GM18526 (cell line): ENCODE results near the gene TMC7.

Experiments used
- POLR2A ChIP-seq: IDR thresholded peaks from 3 replicates; pipeline ENCODE4 v1.6.1; 2011; ENCODE audit not compliant: insufficient read length; ENCODE audit errors: extremely low read depth

Gene TMC7

DNA sequence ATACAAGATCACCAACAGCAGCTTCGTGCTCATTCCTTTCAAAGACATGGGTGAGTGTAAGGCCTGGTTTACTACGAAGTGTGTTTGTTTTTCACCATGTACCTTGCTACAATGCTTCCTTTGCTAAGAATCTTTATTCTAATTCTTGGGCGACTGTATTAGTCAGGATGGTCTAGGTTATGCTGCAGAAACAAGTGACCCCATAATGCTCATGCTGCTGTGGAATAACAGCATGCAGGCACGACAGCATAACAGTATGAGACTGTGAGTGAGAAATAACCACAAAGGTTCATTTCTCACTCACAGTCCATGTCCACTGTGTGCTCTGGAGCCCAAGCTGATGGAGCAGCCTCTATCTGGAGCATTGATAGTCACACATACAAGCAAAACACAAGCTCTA, 38.0 kb downstream of the TMC7 start:
- TF ChIP-seq POLR2A, result no peak

DNA sequence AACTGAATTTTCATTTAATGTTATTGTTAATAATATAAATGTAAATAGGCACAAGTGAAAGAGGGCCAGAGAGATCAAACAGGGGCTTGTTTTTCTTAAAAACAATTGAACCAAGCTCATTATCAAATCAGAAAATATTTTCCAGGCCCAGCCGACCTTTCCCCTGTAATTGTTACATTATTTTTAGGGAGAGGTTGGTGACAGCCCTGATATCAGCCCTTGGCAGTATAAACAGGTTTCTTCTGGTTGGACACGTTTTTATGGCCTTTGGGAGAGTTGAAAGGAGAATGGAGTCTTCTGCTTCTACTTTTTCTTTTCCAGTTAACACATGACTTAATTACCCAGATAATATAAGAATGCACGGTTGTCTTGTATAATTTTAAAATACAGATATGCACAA, 43.7 kb downstream of the TMC7 start:
- TF ChIP-seq POLR2A, result no peak

DNA sequence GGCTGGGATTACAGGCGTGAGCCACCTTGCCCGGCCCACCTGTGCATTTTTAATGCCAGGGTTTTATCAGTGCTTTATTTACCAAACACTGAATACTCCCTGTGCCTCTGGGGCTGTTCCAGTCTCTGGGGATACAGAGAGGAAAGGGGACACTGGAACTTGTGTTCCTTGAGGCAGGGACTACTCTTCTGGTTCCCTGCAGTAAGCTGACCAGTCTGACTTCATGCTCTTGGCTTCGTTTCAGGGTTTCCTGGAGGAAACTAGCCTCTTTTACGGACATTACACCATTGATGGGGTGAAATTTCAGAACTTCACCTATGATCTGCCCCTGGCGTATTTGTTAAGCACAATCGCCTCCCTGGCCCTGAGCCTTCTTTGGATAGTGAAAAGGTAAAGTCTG, 46.2 kb downstream of the TMC7 start:
- no peak for TF ChIP-seq POLR2A

DNA sequence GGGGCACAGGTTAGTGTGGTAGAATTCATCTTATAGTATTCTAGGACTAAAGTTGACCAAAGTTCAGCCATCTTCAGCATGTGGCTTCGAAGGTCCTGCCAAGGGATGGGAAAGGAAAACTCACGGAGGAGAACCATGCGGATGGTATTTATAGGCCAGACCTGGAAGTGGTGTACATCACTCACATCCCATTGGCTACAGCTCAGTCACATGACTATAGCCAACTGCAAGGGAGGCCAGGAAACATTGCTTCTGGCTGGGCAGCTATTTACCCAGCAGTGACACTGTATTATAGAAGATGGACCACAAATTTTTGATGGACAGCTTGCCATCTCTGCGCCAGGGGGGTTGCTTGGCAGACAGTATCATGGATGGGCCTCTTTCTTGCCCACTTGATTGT, 48.0 kb downstream of the TMC7 start:
- TF ChIP-seq POLR2A, result no peak

GRCh38 chr16:19033761-19034160, 50.0 kb downstream of the TMC7 start:
- TF ChIP-seq POLR2A, result no peak

DNA sequence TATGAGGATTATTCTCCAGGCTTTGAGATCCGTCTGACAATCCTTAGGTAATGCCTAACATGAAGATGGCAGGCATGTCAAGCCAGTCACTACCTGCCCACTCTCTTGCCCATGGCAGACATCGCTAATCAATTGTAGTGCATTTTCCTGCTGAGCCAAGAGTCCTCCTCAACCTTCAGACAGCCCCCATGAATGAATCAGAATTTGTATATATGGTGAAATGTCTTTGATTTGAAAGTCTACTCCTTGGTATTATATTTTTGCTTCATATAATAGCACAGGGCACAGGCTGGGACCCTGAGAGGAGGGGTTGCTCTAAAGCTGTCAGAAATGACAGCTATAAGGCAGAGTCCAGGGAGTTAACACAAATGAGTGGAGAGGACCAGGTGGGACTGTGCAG, 56.7 kb downstream of the TMC7 start:
- TF ChIP-seq POLR2A, result no peak

DNA sequence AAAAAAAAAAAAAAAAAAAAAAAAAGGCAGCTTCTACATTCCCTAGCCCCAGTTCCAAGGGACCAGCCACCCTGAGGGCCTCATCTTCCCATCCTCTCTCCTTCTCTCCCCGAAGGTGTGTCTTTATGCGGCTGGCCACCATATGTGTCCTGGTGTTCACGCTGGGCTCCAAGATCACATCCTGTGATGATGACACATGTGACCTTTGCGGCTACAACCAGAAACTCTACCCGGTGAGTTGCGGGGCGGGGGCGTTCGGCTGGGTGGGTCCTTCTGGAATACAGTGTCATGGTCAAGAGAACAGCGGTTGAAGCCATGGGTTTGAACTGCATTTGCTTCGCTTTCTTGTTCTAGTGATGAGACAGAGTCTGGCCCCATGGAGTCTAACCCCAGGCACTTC, 61.0 kb downstream of the TMC7 start:
- TF ChIP-seq POLR2A, result no peak

DNA sequence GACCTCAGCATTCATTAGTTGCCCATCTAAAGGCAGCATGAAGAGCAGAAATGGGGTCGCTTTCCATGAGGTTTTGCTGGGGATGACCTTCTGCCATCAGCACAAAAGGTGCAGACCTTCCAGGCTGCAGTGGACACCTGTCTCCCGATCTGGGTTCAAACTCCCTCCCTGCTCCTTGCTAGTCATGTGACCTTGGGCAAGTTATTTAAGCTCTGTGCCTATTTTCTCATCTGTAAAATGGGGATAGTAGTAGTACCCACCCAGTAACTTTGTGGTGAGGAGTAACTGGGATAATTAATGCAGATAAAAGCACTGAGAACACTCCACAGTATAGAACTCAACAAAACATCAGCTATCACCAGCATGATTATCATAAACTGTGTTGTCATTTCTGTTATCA, 62.3 kb downstream of the TMC7 start:
- TF ChIP-seq POLR2A, result no peak

DNA sequence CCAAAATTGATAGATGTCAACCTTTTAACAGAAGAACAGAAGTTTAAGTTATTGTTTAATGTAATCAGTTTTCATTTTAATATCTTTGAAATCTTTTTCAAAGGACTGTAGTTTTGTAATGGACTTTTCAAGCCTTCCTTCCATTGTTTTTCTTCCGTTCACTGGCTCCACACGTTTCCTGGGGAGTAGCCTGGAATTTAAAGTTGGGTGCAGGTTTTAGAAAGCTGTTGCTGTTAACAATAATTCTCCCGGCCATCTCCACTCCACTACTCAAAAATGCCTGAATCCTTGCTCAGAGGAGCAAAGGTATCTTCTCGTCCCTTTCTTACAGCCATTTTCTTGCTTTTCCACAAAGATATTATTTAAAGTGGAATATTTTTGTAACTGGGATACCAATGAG, 79.0 kb downstream of the TMC7 start:
- no peak for TF ChIP-seq POLR2A

- TF ChIP-seq POLR2A, result no peak
Observed at GRCh38 chr16:19066988-19067348, 83.2 kb downstream of the TMC7 start.

DNA sequence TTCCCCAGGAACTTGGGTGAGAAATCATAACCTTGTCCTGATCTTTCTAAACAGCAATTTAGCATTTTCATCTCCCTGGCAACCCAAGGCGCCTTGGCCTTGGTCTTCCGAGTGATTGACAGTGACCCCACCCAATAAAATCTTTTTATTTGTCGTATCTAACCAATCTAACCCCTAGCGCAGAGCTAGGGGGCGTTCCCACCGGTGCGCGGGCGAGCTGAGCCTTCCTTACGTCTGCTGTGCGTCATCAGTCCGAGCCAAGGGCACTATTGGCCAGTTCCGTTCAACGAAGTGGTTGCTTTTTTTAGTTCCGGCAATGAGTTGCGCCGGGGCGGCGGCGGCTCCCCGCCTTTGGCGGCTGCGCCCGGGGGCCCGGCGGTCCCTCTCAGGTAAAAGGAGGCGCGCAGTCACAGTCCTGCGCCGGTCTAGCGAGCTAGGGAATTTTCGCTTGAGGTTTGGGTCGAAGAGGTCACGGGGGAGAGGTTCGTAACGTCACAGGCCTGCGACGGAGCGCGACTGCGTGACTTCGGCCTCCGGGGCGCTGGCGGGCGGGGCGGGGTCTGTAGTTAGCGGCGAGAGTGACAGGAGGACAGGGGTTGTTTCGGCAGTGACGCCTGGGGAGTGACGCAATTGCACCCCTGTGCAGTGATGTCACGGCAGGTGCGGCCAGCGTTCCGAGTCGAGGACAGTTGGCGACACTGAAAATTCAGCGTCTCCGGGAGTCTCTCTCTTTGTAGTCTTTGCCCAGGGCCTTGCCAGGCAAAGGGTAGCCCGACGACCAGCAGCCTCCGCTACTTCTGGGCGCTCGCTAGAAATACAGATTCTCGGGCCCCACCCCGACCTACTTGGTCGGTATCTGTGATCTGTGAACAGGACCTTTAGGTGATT, 83.9 kb downstream of the TMC7 start, which contains the start of gene COQ7:
TSS of gene COQ7 (plus strand) at position 266 of the 888 bp plus-strand sequence. CDS start at position 317, 51 bp downstream.
- TF ChIP-seq POLR2A, result peak; percentile 45

DNA sequence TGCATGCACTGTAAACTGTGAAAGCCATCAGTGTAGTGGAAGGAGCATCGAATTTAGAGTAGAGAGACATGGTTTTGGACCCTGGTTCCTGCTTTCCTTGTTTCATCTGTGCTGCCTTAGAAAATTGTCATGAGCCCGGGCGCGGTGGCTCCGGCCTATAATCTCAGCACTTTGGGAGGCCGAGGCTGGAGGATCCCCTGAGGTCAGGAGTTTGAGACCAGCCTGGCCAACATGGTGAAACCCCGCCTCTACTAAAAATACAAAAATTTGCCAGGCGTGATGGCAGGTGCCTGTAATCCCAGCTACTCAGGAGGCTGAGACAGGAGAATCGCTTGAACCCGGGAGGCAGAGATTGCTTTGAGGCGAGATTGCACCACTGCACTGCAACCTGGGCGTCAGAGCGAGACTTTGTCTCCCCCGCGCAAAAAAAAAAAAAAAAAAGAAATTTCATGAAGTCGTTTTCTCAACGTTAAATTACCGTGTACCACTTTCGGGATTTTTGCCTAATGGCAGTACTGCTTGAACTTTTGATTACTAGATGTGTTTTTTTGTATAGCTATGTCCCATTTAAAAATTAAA, 84.6 kb downstream of the TMC7 start:
- TF ChIP-seq POLR2A, result no peak

DNA sequence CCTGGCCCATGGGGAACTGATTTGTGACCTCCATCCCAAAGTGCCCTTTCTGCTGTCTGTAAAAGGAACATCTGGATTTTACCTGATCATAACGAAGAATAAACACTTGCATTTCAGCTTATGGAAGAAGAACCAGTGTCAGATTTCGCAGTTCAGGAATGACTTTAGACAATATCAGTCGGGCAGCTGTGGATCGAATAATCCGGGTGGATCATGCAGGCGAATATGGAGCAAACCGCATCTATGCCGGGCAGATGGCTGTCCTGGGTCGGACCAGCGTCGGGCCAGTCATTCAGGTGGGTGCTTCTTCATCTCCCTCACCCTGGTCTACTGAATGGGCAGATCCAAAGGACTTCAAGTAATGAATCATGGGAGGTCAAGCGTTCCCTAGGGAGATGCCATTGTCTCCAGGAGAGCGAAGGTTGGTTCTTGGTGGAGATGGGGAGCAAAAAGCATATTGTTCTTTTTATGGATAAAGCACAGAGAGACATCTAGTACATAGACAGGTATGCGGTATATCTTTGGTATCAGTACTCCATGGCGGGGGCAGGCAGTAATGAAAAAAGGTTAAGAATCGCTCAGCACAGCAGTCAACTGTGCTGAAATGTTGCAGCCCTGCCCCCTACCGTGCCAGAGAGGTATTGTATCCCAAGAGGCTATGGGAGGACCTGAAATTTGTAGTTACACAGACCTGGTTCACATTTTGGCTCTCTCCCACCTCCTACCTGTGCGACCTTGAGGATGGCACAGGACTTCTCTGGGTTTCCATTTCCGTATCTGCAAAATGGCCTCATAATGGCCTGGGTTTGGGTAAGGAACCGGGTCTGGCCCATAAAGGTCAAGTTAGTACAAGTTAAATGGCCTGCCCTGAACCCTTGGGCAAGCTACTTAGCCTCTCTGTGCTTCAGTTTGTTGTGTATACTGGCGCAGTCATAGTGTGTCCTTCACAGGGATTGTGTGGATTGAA, 88.4 kb downstream of the TMC7 start:
- TF ChIP-seq POLR2A, result no peak

DNA sequence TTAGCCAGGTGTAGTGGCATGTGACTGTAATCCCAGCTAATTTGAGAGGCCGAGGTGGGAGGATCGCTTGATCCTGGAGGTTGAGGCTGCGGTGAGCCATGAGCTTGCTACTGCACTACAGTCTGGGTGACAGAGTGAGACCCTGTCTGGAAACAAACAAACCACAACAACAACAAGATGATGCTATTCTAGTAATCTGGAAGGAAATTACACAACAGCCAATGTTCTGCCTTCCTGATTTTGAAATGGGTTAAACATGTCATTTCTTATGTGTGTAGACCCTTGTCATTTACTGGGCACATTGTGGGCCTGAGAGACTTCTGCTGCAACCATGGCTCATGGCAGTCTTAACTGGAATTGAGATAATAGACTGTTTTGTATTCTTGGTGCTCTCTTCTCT, 89.6 kb downstream of the TMC7 start:
- TF ChIP-seq POLR2A, result no peak

GRCh38 chr16:19073863-19074262, 90.1 kb downstream of the TMC7 start:
- no peak for TF ChIP-seq POLR2A
